ENCODE results near the gene SERPINB5.

GRCh38 chr18:63553081-63553480 is 76.3 kb downstream of the SERPINB5 start:
- no peak for TF ChIP-seq CTCF (IDR thresholded peaks at IDR 0.05)
- TF ChIP-seq POLR2A (IDR thresholded peaks at IDR 0.05) = no peak
- peak in 1 of 2 donors; percentile 66 for TF ChIP-seq POLR2AphosphoS5 (IDR thresholded peaks at IDR 0.05)

Data from upper lobe of left lung (tissue), 4 donors.